GM19463 (cell line): Measurements from ENCODE around the gene RNF150.

Experiments used
- ATAC-seq: cut with Tn5 transposase; IDR thresholded peaks from one replicate; pipeline ENCODE4 v1.9.1; 2021; ENCODE audit warnings: mild to moderate bottlenecking, moderate library complexity; ENCODE audit not compliant: unreplicated experiment

Gene RNF150

DNA sequence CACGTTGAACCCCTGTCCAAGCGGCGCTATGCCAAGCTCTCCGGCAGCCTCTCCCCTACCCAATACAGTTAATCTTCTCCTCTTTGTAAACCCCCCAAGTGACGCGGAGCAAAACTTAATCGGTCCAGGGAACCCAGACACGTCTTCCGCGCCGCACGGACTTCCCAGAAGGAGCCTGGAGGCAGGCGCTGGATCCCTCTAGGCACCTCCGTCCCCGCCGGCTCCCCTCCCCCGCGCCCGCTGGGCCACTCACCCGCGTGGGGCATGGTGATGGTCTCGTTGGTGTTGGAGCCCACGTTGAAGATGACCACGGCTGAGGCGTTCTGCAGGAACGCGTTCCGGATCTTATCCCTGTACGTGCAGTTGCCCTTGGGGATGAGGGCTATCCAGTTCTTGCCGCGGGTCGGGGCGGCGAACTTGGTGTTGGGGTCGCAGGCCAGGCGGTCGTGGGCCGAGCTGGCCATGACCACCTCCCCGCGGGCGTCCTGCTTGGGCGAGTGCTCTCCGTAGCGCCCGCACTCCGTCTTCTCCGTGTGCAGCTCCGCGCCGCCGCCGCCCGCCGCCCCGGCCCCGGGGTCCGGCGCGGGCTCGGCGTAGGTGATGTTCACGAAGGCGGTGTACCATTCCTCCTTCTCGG, 1.1 kb downstream of the RNF150 start:
- ATAC-seq: peak; percentile 1

DNA sequence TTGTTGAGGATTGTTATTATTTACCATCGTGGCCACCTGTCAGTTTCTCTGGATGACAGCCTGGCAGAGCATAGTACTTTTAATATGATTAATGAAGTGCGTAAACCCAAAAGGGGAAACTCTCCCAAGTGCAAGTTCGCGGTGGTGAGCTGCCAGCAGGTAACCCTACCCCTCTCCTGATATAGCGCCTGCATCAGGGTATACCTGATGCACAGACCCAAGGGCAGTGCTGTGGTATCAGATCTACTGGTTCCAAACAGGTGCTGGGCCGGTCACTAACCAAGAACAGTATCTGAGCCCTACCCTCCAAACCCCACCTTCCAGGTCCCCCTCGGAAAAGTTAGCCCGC, 1.6 kb downstream of the RNF150 start:
- ATAC-seq: no peak

DNA sequence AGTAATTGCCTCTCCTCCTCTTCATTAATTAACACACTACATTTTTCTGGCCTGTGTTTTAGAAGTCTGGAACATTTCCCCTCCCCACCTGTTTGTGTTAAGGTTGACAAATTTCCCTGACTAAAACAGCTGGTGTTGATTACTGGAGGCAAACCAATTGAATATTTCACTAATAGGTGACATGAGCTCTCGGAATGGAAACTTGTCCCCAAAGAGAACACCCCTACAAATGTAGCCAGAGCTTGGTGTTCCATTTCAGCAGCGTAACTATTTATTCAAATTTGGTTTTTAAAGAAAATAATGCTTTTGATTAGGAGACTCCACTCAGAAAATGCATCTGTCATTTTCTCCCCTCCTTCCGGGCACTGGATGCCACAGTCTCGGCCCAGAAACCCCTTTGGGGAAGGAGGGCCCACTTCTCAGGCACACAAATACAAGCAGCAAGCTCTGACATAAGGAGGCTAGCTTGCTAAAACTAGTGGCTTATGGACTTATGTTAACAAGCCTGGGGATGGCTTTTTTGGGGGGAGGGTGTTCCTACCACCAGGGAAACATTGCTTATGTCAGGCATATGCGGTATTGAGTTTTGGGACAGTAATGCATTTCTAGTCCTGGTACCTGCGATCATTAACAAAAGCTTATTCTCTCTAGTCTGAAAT, 2.2 kb downstream of the RNF150 start:
- ATAC-seq: no peak

GRCh38 chr4:141127884-141128283, 5.4 kb downstream of the RNF150 start:
- no peak for ATAC-seq

GRCh38 chr4:141126769-141127168, 6.5 kb downstream of the RNF150 start:
- ATAC-seq: no peak

- ATAC-seq: no peak
These were observed 9.0 kb downstream of the RNF150 start for GRCh38 chr4:141124224-141124623.

DNA sequence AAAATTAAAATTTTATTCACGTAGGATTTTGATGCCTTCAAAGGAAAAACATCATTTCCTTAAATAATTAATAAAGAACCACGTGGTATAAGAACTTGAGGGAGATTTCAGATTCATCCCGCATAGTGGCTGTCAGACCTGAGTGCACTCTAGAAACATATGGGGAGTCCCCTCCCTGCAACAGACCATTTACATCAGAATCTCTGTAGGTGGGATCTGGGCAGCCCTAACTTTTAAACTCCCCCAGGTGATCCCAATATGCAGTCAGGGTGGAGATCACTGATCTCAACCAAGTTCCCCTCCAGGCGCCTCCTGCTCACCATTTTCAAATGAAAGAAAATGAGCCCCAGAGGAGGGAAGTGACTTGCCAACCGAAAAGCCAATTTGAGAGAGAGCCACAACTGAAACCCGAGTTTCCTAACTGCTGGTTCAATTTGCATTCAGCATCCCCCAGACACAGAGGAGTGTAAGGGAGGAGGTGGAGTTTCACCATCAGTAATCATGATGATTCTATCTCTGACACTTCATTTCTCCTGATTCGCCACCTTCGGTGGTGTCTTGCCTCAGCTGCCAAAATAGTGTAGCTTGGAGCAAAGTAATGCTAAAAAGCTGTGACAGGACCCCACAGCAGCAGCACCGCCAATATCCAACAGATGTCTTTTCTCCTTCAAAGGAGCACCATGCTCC, 11.4 kb downstream of the RNF150 start:
- ATAC-seq: peak; percentile 66

GRCh38 chr4:141121101-141121500, 12.2 kb downstream of the RNF150 start:
- ATAC-seq: no peak

- no peak for ATAC-seq
These were observed 13.2 kb downstream of the RNF150 start for GRCh38 chr4:141120036-141120593.

- no peak for ATAC-seq
These were observed 14.2 kb downstream of the RNF150 start for GRCh38 chr4:141119071-141119470.

GRCh38 chr4:141118381-141118780, 14.9 kb downstream of the RNF150 start:
- ATAC-seq: no peak

DNA sequence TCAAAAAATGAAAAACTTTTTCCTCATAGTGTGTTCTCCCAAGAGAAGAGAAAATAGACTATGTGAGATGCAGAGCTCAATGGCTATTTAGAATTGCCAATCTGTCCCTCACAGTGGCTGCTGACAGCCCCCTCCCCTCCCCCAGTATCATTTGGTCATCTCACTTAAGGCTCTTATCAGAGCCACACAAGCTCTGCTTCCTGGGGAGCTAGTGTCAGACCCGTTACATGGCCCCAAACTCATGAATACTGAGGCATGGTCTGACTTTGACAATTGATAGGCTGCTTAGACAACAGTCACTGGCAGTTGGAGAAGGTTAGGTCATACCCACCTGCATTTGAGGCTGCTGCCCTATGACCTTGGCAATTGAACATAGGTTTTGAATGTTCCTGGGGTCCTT, 15.3 kb downstream of the RNF150 start:
- ATAC-seq: no peak

GRCh38 chr4:141109983-141110382, 23.3 kb downstream of the RNF150 start:
- ATAC-seq: no peak

DNA sequence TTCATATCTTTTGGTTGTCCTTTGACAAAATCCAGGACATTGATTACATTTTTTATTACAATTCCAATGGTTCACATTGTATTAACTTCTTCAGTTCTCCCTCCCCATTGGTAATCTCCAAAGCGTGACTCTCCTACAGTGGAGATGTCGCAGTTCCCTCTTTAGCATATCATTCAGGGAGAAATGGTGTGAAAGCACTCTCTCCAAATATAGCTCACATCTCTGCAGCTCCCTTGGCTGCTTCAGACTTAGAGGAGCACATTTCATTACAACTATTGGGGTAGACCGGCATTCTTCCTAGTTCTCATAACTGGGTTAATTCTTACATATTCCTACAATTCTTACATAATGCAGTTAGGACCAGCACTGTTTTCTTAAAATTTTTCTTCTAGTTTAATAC, 25.3 kb downstream of the RNF150 start:
- no peak for ATAC-seq

DNA sequence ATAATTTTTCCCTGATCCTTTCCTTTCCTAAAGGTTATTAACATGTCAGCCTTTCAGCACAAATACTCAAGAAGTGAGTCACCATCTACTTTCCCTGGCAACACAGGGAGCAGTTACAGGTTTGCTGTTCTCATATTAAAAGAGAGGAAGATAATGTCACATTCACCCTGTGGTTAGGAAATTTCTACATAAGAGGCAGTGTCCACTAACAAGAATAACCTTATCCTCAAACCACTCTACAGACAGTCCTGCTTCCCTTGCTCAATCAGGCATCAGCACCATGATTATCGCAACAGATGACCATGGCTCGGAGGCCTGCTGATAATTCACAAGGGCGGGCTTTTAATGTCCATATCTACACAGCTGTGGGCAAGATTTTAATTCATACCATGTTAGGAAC, 30.9 kb downstream of the RNF150 start:
- no peak for ATAC-seq

DNA sequence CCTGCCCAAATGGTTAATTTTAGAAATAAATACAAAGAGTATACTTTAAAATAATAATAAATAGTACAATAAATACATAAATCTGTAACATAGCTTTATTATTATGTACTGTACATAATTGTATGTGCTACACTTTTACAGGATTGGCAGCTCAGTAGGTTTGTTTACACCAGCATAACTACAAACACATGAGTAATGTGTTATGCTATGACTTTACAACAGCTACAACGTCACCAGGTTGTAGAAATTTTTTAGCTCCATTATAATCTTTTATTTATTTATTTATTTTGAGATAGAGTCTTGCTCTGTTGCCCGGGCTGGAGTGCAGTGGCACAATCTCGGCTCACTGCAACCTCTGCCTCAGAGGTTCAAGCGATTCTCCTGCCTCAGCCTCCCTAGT, 31.8 kb downstream of the RNF150 start:
- no peak for ATAC-seq

DNA sequence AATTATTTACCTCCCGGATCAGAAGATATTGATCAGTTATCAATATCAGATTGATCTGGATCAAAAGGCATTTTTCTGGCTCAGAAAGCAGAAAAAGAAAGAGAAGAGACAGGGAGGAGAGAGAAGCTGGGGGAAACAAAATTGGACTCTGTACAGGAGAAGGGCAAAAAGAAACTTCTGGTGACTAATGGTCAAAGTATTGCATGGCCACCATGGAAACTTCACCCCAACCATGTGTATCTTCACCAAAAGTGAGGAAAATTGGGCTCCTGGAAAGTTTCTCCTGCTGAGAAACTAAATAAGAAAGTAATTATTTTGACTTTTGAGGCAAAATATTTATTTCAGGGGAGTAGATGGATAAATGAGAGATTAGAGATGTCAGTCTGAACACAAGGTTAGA, 33.9 kb downstream of the RNF150 start:
- no peak for ATAC-seq

DNA sequence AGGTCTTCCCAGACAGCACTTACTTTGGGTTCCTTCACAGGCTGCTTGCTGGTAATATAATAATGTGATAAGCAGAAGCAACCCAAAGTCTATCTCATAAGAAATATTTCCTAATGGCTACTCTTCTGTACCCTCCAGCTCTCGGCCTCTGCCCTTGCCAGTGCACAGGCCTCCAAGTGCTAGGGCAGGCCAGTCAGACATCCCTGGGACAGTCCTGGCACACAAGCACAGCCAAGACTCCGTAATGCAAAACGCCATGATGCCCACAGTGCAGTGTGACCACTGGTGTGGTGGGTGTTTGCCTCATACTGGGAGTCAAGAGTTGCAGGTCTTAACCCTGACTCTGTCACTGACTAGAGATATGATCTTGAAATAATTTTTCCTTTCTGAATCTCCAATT, 35.1 kb downstream of the RNF150 start:
- no peak for ATAC-seq

DNA sequence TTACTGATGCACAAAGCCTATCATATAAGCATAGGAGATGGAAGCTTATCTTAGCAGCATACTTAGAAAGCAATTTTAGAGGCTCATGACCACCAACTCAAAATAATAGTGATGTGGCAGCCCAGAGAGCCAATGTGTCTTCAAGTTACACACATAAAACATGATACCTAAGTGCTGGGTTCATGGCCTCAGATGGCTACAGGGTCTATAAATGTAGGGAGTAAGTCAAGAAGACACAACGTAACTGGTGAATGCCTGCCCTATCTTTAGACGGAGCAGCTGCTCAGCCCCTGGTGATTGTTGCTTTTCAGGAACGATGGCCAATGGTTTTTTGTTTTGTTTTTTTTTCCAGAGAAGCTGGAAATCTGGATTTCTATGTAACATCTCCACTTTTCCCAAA, 42.8 kb downstream of the RNF150 start:
- no peak for ATAC-seq

GRCh38 chr4:141081921-141082395, 51.3 kb downstream of the RNF150 start:
- no peak for ATAC-seq

- no peak for ATAC-seq
These were observed 52.6 kb downstream of the RNF150 start for GRCh38 chr4:141080668-141081067.

DNA sequence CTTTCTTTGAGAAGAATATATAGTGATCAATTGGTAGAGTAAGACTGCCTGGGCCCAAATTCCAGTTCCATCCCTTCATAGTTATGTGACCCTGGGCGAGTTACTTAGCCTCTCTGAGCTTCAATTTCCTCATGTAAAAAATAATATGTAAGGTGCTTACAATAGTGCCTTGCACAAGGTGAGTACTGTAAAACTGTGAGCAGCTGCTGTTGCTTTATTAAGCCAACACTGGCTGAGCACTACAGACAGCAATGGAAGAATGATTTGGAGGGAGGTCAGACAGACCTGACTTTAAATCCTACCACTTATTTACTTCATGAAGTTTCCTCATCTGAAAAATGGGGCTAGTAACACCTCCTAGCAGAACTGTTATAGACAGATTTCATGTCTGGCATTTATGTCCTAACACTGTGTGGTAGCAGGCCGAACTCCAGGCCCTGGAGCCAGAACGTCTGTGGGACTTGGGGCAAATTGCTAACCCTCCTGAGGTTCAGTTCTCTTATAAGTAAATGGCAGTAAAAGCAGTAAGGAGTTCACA, 53.8 kb downstream of the RNF150 start:
- ATAC-seq: no peak
